Transverse colon (tissue), 4 donors: ENCODE measurements around the gene USP6. TPM values are rescaled to one million over a fixed set of nuclear protein-coding genes. Genes with fewer than 3 reads are reported as not detected.

Experiments
- DNase-seq: peaks from one replicate; pipeline ENCODE4 v3.0.0-alpha.2; 2019
- H3K27ac ChIP-seq, 4 donors: fragments of 200-600 bp; sonication (generic); 2 replicates each; pipeline ENCODE4 v1.5.1; 2016 to 2018; ENCODE audit warnings: inconsistent platforms in 4 of 4
- H3K27me3 ChIP-seq: fragments of 200-600 bp; sonication (generic); 2 replicates; pipeline ENCODE4 v1.5.1; 2017; ENCODE audit warnings: inconsistent platforms
- H3K36me3 ChIP-seq, 4 donors: fragments of 200-600 bp; sonication (generic); 2 replicates each; pipeline ENCODE4 v1.5.1; 2017 to 2019; ENCODE audit warnings: inconsistent platforms in 4 of 4
- H3K4me1 ChIP-seq, 4 donors: fragments of 200-600 bp; sonication (generic); 2 replicates each; pipeline ENCODE4 v1.5.1; 2017 to 2020; ENCODE audit warnings: inconsistent platforms in 4 of 4
- H3K4me3 ChIP-seq, 4 donors: fragments of 200-600 bp; sonication (generic); 1 replicate in 1 of 4; 2 replicates in 3 of 4; pipeline versions ENCODE4 v1.5.1 to v1.6.1; 2017 to 2019; ENCODE audit warnings: inconsistent platforms in 4 of 4
- H3K9me3 ChIP-seq, 2 donors: fragments of 200-600 bp; sonication (generic); 2 replicates each; pipeline ENCODE4 v1.5.1; 2017 to 2019; ENCODE audit warnings: inconsistent platforms in 2 of 2
- EP300 ChIP-seq: sonication (generic); formaldehyde crosslinking; IDR thresholded peaks from one replicate; pipeline ENCODE4 v1.6.1; 2017; ENCODE audit warnings: antibody characterized with exemption, low read depth
- POLR2A ChIP-seq: fragments of 450-650 bp; IDR thresholded peaks from one replicate; pipeline ENCODE4 v1.6.1; 2016; ENCODE audit warnings: antibody characterized with exemption, mild to moderate bottlenecking, moderate library complexity
- POLR2AphosphoS5 ChIP-seq, 3 donors: sonication (generic); formaldehyde crosslinking; IDR thresholded peaks; one replicate each; pipeline ENCODE4 v1.6.1; 2016; ENCODE audit warnings: antibody characterized with exemption in 3 of 3
- WGBS, 2 donors: methylation state at CpG; one replicate each; pipeline ENCODE4 v1.1.5; 2018; ENCODE audit warnings: low coverage in 1 of 2; 5-methylcytosine and 5-hydroxymethylcytosine counted together
- in situ Hi-C, 4 donors: fragments of 200-750 bp; cut with MboI; loops; one replicate each; pipeline versions ENCODE4 v1.15.0 to v1.15.1; 2017; ENCODE audit warnings: low sequenced_read_pairs in 3 of 4, low pct_ligation_motif_present in 1 of 4, low pct_unique_long_range_greater_than_20kb in 1 of 4
- intact Hi-C: fragments of 100-400 bp; cut with DNase I; formaldehyde crosslinking; loops from one replicate; pipeline ENCODE4 v1.15.1; 2023; ENCODE audit warnings: low total_unique reads
- total RNA-seq, 4 donors: library from RNA; depleted of rRNA; stranded (reverse); fragments of >200 nt; gene quantifications; one replicate each; pipeline ENCODE4 v1.1.0, GENCODE V29; 2016
- TF ChIP-seq, protein P1 (sequence below), 5 experiments: fragments of 200-600 bp in 3 of 5; fragments of 450-650 bp in 2 of 5; sonication (generic) in 3 of 5; IDR thresholded peaks; 1 replicate in 2 of 5; 2 replicates in 3 of 5; pipeline ENCODE4 v1.5.1; 2016 to 2017; ENCODE audit warnings: antibody characterized with exemption in 5 of 5, inconsistent platforms in 3 of 5, mild to moderate bottlenecking in 2 of 5, moderate library complexity in 1 of 5

USP6 gene
- total RNA-seq, 4 donors from 2014 or later, result under 0.01 to 0.82 TPM; not detected in 2

- DNase-seq, result no peak
- H3K9me3 ChIP-seq, result peaks cover 57 to 61% of the 10 kb centered on the region in 2 donors
- peak overlapping the region in 3 of 4 donors; percentile 23 to 55 (median 26) for H3K4me3 ChIP-seq
- in situ Hi-C loops (no loop called here), intact Hi-C loops (no loop called here)
- TF ChIP-seq POLR2AphosphoS5 (IDR thresholded peaks at IDR 0.05) (no peak), POLR2A (no peak), EP300 (no peak)
- TF ChIP-seq, protein P1, sequence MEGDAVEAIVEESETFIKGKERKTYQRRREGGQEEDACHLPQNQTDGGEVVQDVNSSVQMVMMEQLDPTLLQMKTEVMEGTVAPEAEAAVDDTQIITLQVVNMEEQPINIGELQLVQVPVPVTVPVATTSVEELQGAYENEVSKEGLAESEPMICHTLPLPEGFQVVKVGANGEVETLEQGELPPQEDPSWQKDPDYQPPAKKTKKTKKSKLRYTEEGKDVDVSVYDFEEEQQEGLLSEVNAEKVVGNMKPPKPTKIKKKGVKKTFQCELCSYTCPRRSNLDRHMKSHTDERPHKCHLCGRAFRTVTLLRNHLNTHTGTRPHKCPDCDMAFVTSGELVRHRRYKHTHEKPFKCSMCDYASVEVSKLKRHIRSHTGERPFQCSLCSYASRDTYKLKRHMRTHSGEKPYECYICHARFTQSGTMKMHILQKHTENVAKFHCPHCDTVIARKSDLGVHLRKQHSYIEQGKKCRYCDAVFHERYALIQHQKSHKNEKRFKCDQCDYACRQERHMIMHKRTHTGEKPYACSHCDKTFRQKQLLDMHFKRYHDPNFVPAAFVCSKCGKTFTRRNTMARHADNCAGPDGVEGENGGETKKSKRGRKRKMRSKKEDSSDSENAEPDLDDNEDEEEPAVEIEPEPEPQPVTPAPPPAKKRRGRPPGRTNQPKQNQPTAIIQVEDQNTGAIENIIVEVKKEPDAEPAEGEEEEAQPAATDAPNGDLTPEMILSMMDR (IDR thresholded peaks at IDR 0.05), result no peak
- H3K36me3 ChIP-seq, result peaks cover 0 to 19% (median 7%) of the 10 kb centered on the region in 4 donors
- 18% methylated on average over 7 of the region's 7 CpGs; no CpG with 5 or more reads in 1 of the 2 donors for WGBS, 2 donors
- H3K4me1 ChIP-seq, result peaks cover 0 to 6% (median 0%) of the 10 kb centered on the region in 4 donors
- peak overlapping the region in 3 of 4 donors; percentile 7 to 64 (median 48) for H3K27ac ChIP-seq
- H3K27me3 ChIP-seq, result peaks cover 4% of the 10 kb centered on the region
Observed at GRCh38 chr17:5096731-5097100, 19.1 kb upstream of the USP6 start.

DNA sequence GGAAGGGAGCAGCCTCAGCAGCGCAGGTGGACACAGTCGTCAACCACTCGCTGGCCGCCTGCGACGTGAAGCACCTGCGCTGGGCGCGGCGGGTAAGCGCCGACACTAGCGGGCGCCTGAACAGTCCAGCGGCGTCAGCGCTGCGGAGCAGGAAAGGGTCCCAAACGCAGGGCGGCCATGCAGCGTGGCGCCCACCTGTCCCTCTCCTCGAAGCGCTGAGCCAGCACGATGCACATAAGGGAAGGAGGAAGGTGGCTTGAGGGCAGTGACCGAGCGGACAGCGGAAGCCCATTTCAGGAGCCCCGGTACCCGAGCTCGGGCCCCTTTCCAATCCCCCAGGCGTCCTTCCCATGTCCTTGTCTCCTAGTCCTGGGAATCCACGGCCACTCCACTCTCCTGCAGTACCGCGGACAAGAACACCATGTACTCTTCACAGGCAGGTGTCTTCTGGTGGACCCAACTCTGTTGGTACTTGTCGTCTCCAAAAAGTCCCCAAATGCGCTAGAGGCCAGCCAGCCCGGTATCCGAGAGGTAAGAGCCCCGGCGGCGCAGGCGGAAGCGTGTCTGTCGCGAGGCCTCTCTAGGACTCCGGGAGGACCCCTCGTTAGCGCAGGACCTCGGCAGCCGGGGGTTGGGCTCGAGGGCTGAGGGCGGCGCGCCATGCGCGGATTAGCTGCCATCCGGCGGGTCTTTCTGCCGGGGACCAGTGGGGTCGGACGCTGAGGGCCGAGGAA lies 18.6 kb upstream of the USP6 start:
- H3K9me3 ChIP-seq, result peaks cover 52 to 56% of the 10 kb centered on the region in 2 donors

GRCh38 chr17:5099271-5099670 lies 16.6 kb upstream of the USP6 start:
- intact Hi-C loops, result no loop called here
- peaks cover 0 to 6% (median 0%) of the 10 kb centered on the region in 4 donors for H3K4me1 ChIP-seq
- no peak overlapping the region for H3K27ac ChIP-seq
- H3K27me3 ChIP-seq, result peaks cover 4% of the 10 kb centered on the region
- in situ Hi-C loops, result no loop called here
- DNase-seq, result no peak
- TF ChIP-seq POLR2A (no peak), EP300 (no peak), POLR2AphosphoS5 (IDR thresholded peaks at IDR 0.05) (no peak)
- TF ChIP-seq, protein P1 (IDR thresholded peaks at IDR 0.05), result no peak
- H3K36me3 ChIP-seq, result no peaks in the 10 kb centered on the region
- no peak overlapping the region for H3K4me3 ChIP-seq
- 65 to 92% methylated on average over 2 to 5 of the region's 5 CpGs for WGBS, 2 donors
- H3K9me3 ChIP-seq, result peaks cover 31 to 36% of the 10 kb centered on the region in 2 donors

More for the DNA sequence above, 18.6 kb upstream of the USP6 start:
- Histone ChIP-seq H3K4me1 (peaks cover 0 to 6% (median 0%) of the 10 kb centered on the region in 4 donors), H3K27ac (peak overlapping the region; percentile 7 to 64 (median 48)), H3K27me3 (peaks cover 4% of the 10 kb centered on the region), H3K4me3 (peak overlapping the region in 3 of 4 donors; percentile 23 to 55 (median 26)), H3K36me3 (peaks cover 0 to 13% (median 3%) of the 10 kb centered on the region in 4 donors)
- peak; percentile 50 for DNase-seq
- in situ Hi-C loops, result no loop called here
- 10 to 33% methylated on average over 2 to 44 of the region's 63 CpGs for WGBS, 2 donors
- TF ChIP-seq POLR2A, result no peak
- TF ChIP-seq, protein P1 (IDR thresholded peaks at IDR 0.05), result no peak
- TF ChIP-seq POLR2AphosphoS5 (IDR thresholded peaks at IDR 0.05), result no peak
- TF ChIP-seq EP300, result no peak
- intact Hi-C loops, result no loop called here

DNA sequence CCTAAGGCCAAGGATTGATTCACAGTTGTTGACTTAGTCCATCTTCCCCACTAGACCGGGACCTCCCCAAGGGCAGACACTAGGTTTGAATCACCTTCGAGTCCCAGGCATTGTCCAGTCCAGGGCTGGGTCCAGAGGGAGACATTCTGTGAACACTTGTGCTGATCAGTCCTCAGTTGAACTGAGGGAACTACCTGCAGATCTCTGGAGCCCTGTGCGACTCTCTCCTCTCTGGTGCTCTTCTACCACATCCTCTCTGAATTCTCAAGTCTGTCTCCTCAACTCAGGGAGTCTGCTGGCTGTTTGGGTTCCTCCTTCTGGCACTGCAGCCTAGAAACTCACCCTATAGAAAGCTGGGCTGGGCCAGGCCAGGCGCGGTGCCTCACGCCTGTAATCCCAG lies 15.0 kb upstream of the USP6 start:
- Histone ChIP-seq H3K4me3 (no peak overlapping the region), H3K27ac (no peak overlapping the region), H3K4me1 (peaks cover 0 to 6% (median 0%) of the 10 kb centered on the region in 4 donors), H3K36me3 (peaks cover 0 to 8% (median 3%) of the 10 kb centered on the region in 4 donors), H3K27me3 (peaks cover 4% of the 10 kb centered on the region), H3K9me3 (peaks cover 18 to 27% of the 10 kb centered on the region in 2 donors)
- intact Hi-C loops (no loop called here), in situ Hi-C loops (no loop called here)
- WGBS, 2 donors, result 73 to 88% methylated on average over 2 to 6 of the region's 6 CpGs
- DNase-seq, result no peak
- TF ChIP-seq POLR2A (no peak), POLR2AphosphoS5 (IDR thresholded peaks at IDR 0.05) (no peak), EP300 (no peak)
- TF ChIP-seq, protein P1 (IDR thresholded peaks at IDR 0.05), result no peak
